Muscle of leg (tissue), 11 donors: ENCODE results near the gene INSL3. TPM values are rescaled to one million over a fixed set of nuclear protein-coding genes. Genes with fewer than 3 reads are reported as not detected.
A peak's percentile ranks its signal among the peaks of the same experiment; 100 is the strongest.

Experiments used
- DNase-seq: peaks from one replicate; pipeline ENCODE4 v3.0.0; 2013
- H3K27ac ChIP-seq: one replicate; pipeline ENCODE4 v1.5.1; 2013; ENCODE audit warnings: mild to moderate bottlenecking, low read length, control low read depth
- H3K27me3 ChIP-seq: one replicate; pipeline ENCODE4 v1.6.1; 2013; ENCODE audit warnings: low read length; ENCODE audit not compliant: control insufficient read depth, insufficient read depth
- H3K36me3 ChIP-seq: one replicate; pipeline ENCODE4 v1.6.1; 2013; ENCODE audit warnings: low read length; ENCODE audit not compliant: control insufficient read depth, insufficient read depth
- H3K4me1 ChIP-seq: one replicate; pipeline ENCODE4 v1.6.1; 2013; ENCODE audit warnings: low read length; ENCODE audit not compliant: control insufficient read depth, insufficient read depth
- H3K4me3 ChIP-seq: one replicate; pipeline ENCODE4 v1.5.1; 2013; ENCODE audit warnings: low read length, control low read depth
- H3K9me3 ChIP-seq: replicated peaks from 2 replicates; pipeline ENCODE4 v1.6.1; 2013; ENCODE audit warnings: low read depth, low read length; ENCODE audit not compliant: control insufficient read depth
- WGBS: methylation state at CpG from one replicate; pipeline ENCODE4 v1.1.5; 2013; ENCODE audit warnings: missing lambda C conversion rate; ENCODE audit not compliant: insufficient coverage; 5-methylcytosine and 5-hydroxymethylcytosine counted together
- polyA plus RNA-seq, 8 donors: library from polyadenylated mRNA; unstranded; fragments of 120-200 nt; gene quantifications; one replicate each; pipeline versions ENCODE4 v1.2.1 to v1.2.3, GENCODE V29; 2013; ENCODE audit warnings: inconsistent platforms in 1 of 8, low replicate concordance in 1 of 8; ENCODE audit not compliant: insufficient read length in 8 of 8, insufficient read depth in 1 of 8
- total RNA-seq: library from RNA; stranded (reverse); fragments of 120-200 nt; gene quantifications from one replicate; pipeline ENCODE4 v1.2.4, GENCODE V29; 2013

INSL3 gene
- total and polyA plus RNA-seq, 9 donors = not detected

- Histone ChIP-seq H3K27me3 (peaks cover 33% of the 10 kb centered on the region), H3K27ac (no peak overlapping the region)
- 92% methylated on average over 5 of the region's 8 CpGs for WGBS
Observed at GRCh38 chr19:17846146-17846545, 24.8 kb upstream of the INSL3 start.

GRCh38 chr19:17843908-17844490, 22.7 kb upstream of the INSL3 start:
- Histone ChIP-seq H3K27ac (no peak overlapping the region), H3K9me3 (no peaks in the 10 kb centered on the region), H3K27me3 (peaks cover 43% of the 10 kb centered on the region), H3K4me3 (no peak overlapping the region), H3K4me1 (peaks cover 23% of the 10 kb centered on the region), H3K36me3 (no peaks in the 10 kb centered on the region)
- 78% methylated on average over 13 of the region's 14 CpGs for WGBS
- no peak for DNase-seq

More at GRCh38 chr19:17846146-17846545, 24.8 kb upstream of the INSL3 start:
- Histone ChIP-seq H3K4me3 (no peak overlapping the region), H3K9me3 (no peaks in the 10 kb centered on the region), H3K36me3 (no peaks in the 10 kb centered on the region), H3K4me1 (peaks cover 22% of the 10 kb centered on the region)
- no peak for DNase-seq

GRCh38 chr19:17843292-17843827, 22.0 kb upstream of the INSL3 start:
- Histone ChIP-seq H3K4me1 (peaks cover 23% of the 10 kb centered on the region), H3K9me3 (no peaks in the 10 kb centered on the region), H3K27me3 (peaks cover 43% of the 10 kb centered on the region), H3K36me3 (no peaks in the 10 kb centered on the region), H3K27ac (no peak overlapping the region), H3K4me3 (no peak overlapping the region)
- no peak for DNase-seq
- 89% methylated on average over 7 of the region's 9 CpGs for WGBS

- no peak for DNase-seq
- Histone ChIP-seq H3K36me3 (no peaks in the 10 kb centered on the region), H3K4me3 (peak overlapping the region; percentile 24), H3K27me3 (peaks cover 38% of the 10 kb centered on the region), H3K4me1 (peaks cover 17% of the 10 kb centered on the region), H3K9me3 (no peaks in the 10 kb centered on the region), H3K27ac (no peak overlapping the region)
- 52% methylated on average over 19 of the region's 20 CpGs for WGBS
Observed at GRCh38 chr19:17842663-17843291, 21.5 kb upstream of the INSL3 start.

- peak overlapping the region; percentile 24 for H3K4me3 ChIP-seq
- WGBS = 8% methylated on average over 56 of the region's 56 CpGs
- H3K4me1 ChIP-seq = peaks cover 16% of the 10 kb centered on the region
- peaks cover 33% of the 10 kb centered on the region for H3K27me3 ChIP-seq
- no peaks in the 10 kb centered on the region for H3K9me3 ChIP-seq
- H3K27ac ChIP-seq = no peak overlapping the region
- peak; percentile 93 for DNase-seq
- no peaks in the 10 kb centered on the region for H3K36me3 ChIP-seq
Observed at GRCh38 chr19:17841810-17842662, 20.7 kb upstream of the INSL3 start.

- Histone ChIP-seq H3K9me3 (no peaks in the 10 kb centered on the region), H3K4me1 (peaks cover 16% of the 10 kb centered on the region), H3K4me3 (no peak overlapping the region), H3K36me3 (no peaks in the 10 kb centered on the region), H3K27ac (no peak overlapping the region), H3K27me3 (peaks cover 32% of the 10 kb centered on the region)
- no peak for DNase-seq
- 32% methylated on average over 19 of the region's 30 CpGs for WGBS
Observed at GRCh38 chr19:17841371-17841809, 20.1 kb upstream of the INSL3 start.

- peaks cover 16% of the 10 kb centered on the region for H3K4me1 ChIP-seq
- H3K4me3 ChIP-seq = no peak overlapping the region
- WGBS = 89% methylated on average over 4 of the region's 6 CpGs
- no peaks in the 10 kb centered on the region for H3K36me3 ChIP-seq
- DNase-seq = no peak
- peaks cover 32% of the 10 kb centered on the region for H3K27me3 ChIP-seq
- H3K9me3 ChIP-seq = no peaks in the 10 kb centered on the region
- no peak overlapping the region for H3K27ac ChIP-seq
Observed at GRCh38 chr19:17840019-17840418, 18.7 kb upstream of the INSL3 start.

GRCh38 chr19:17837972-17838371, 16.7 kb upstream of the INSL3 start:
- H3K27ac ChIP-seq = no peak overlapping the region
- peaks cover 16% of the 10 kb centered on the region for H3K4me1 ChIP-seq
- H3K4me3 ChIP-seq = no peak overlapping the region
- WGBS = 94% methylated on average over 4 of the region's 7 CpGs
- H3K9me3 ChIP-seq = no peaks in the 10 kb centered on the region
- DNase-seq = no peak
- H3K36me3 ChIP-seq = no peaks in the 10 kb centered on the region
- H3K27me3 ChIP-seq = peaks cover 29% of the 10 kb centered on the region

GRCh38 chr19:17836530-17836929, 15.2 kb upstream of the INSL3 start:
- Histone ChIP-seq H3K9me3 (no peaks in the 10 kb centered on the region), H3K4me1 (peaks cover 4% of the 10 kb centered on the region), H3K27me3 (peaks cover 24% of the 10 kb centered on the region), H3K4me3 (no peak overlapping the region), H3K36me3 (no peaks in the 10 kb centered on the region), H3K27ac (no peak overlapping the region)
- no peak for DNase-seq
- WGBS = 69% methylated on average over 4 of the region's 4 CpGs
